Measurements from ENCODE around the gene TSC22D1.

DNA sequence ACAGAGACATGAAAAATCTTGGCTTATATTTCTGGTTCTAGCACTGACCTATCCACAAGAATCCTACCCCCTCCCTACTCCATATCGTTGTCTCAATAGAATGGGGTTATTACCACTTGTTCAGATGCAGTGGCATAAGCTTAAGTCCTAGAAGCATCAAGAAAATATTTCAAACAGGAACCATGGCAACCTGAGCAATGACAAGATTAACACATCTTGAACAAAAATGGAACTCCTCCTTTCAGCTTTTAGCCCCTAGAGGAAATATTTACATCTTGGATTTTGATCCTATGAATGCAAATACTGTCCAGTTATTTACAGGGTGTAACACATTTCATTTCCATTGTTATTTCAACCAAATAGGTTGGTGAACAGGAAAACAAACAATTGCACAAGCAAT, 46.1 kb upstream of the TSC22D1 start:
- TF ChIP-seq, protein P1, sequence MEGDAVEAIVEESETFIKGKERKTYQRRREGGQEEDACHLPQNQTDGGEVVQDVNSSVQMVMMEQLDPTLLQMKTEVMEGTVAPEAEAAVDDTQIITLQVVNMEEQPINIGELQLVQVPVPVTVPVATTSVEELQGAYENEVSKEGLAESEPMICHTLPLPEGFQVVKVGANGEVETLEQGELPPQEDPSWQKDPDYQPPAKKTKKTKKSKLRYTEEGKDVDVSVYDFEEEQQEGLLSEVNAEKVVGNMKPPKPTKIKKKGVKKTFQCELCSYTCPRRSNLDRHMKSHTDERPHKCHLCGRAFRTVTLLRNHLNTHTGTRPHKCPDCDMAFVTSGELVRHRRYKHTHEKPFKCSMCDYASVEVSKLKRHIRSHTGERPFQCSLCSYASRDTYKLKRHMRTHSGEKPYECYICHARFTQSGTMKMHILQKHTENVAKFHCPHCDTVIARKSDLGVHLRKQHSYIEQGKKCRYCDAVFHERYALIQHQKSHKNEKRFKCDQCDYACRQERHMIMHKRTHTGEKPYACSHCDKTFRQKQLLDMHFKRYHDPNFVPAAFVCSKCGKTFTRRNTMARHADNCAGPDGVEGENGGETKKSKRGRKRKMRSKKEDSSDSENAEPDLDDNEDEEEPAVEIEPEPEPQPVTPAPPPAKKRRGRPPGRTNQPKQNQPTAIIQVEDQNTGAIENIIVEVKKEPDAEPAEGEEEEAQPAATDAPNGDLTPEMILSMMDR (IDR thresholded peaks at IDR 0.05), result no peak
- no peak for TF ChIP-seq POLR2A (IDR thresholded peaks at IDR 0.05; ENCODE audit: low read depth)
